WERI-Rb-1 (cell line): ENCODE results near the gene VEGFB.

Experiments
- DNase-seq: peaks from one replicate; pipeline ENCODE4 v3.0.0-alpha.2; 2020
- H3K27ac ChIP-seq: fragments of 250-450 bp; sonication (Bioruptor Pico); 2 replicates; pipeline ENCODE4 v1.5.1; 2020; ENCODE audit warnings: mild to moderate bottlenecking, moderate library complexity
- H3K27me3 ChIP-seq: fragments of 250-450 bp; sonication (Bioruptor Pico); 2 replicates; pipeline ENCODE4 v1.5.1; 2021; ENCODE audit warnings: mild to moderate bottlenecking, low read depth, moderate library complexity; ENCODE audit not compliant: insufficient read depth, severe bottlenecking
- H3K36me3 ChIP-seq: fragments of 250-450 bp; sonication (Bioruptor Pico); 2 replicates; pipeline ENCODE4 v1.5.1; 2020; ENCODE audit warnings: mild to moderate bottlenecking, moderate library complexity
- H3K4me3 ChIP-seq: 2 replicates; pipeline ENCODE4 v1.5.1; 2011; ENCODE audit warnings: low read depth, mild to moderate bottlenecking, control low read depth, low read length
- H3K9me3 ChIP-seq: fragments of 250-450 bp; sonication (Bioruptor Pico); 2 replicates; pipeline ENCODE4 v1.5.1; 2021; ENCODE audit warnings: mild to moderate bottlenecking, moderate library complexity; ENCODE audit not compliant: severe bottlenecking
- TF ChIP-seq, protein P1 (sequence below): IDR thresholded peaks from 2 replicates; pipeline ENCODE4 v1.5.1; 2011; ENCODE audit warnings: low read depth, mild to moderate bottlenecking, control low read depth, inconsistent platforms, low read length

Gene VEGFB

DNA sequence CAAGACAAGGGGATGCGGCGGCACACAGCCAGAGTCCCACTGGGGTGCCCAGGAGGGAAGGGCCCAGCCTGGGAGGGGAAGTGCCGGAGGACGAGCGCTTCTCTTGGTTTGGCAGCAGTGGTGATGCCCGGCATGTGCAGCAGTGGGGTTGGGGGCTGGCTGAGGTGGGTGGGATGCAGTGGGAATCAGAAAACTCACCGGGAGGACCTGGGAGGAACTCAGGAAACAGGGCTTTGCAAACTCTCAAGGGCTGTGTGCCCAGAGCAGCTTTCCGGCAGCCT lies 24.9 kb upstream of the VEGFB start:
- TF ChIP-seq, protein P1, sequence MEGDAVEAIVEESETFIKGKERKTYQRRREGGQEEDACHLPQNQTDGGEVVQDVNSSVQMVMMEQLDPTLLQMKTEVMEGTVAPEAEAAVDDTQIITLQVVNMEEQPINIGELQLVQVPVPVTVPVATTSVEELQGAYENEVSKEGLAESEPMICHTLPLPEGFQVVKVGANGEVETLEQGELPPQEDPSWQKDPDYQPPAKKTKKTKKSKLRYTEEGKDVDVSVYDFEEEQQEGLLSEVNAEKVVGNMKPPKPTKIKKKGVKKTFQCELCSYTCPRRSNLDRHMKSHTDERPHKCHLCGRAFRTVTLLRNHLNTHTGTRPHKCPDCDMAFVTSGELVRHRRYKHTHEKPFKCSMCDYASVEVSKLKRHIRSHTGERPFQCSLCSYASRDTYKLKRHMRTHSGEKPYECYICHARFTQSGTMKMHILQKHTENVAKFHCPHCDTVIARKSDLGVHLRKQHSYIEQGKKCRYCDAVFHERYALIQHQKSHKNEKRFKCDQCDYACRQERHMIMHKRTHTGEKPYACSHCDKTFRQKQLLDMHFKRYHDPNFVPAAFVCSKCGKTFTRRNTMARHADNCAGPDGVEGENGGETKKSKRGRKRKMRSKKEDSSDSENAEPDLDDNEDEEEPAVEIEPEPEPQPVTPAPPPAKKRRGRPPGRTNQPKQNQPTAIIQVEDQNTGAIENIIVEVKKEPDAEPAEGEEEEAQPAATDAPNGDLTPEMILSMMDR = no peak
- H3K36me3 ChIP-seq = peaks cover 33% of the 10 kb centered on the region
- DNase-seq = no peak
- no peak overlapping the region for H3K4me3 ChIP-seq
- no peaks in the 10 kb centered on the region for H3K9me3 ChIP-seq
- H3K27ac ChIP-seq = no peak overlapping the region
- no peaks in the 10 kb centered on the region for H3K27me3 ChIP-seq

DNA sequence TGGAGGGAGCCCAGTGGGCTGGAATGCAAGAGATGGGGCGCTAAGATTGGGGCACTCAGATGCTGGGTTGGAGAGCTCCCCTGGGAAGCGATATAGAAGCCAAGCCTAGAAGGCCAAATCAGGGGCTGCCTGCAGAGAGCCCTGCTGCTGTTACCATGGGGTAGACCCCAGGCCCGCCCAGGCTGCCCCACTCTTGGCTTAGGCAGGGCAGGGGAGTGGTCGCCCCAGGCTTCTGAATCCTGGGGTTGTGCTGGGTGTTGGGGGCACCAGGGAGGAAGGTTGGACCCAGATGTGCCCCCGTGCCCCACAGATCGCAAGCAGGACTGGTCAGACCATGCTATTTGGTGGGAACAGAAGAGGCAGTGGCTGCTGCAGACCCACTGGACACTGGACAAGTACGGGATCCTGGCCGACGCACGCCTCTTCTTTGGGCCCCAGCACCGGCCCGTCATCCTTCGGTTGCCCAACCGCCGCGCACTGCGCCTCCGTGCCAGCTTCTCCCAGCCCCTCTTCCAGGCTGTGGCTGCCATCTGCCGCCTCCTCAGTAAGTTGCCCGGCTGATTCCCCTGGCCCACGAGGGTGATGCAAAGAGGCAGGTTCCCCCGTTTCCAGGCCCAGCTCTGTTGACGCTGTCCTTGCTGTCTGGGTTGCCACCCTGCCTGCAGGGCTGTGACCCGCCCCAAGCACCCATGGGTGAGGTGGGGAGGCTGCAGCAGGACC lies 23.9 kb upstream of the VEGFB start:
- TF ChIP-seq, protein P1 = no peak
- Histone ChIP-seq H3K9me3 (no peaks in the 10 kb centered on the region), H3K27ac (no peak overlapping the region), H3K4me3 (no peak overlapping the region), H3K27me3 (no peaks in the 10 kb centered on the region), H3K36me3 (peaks cover 24% of the 10 kb centered on the region)
- no peak for DNase-seq

DNA sequence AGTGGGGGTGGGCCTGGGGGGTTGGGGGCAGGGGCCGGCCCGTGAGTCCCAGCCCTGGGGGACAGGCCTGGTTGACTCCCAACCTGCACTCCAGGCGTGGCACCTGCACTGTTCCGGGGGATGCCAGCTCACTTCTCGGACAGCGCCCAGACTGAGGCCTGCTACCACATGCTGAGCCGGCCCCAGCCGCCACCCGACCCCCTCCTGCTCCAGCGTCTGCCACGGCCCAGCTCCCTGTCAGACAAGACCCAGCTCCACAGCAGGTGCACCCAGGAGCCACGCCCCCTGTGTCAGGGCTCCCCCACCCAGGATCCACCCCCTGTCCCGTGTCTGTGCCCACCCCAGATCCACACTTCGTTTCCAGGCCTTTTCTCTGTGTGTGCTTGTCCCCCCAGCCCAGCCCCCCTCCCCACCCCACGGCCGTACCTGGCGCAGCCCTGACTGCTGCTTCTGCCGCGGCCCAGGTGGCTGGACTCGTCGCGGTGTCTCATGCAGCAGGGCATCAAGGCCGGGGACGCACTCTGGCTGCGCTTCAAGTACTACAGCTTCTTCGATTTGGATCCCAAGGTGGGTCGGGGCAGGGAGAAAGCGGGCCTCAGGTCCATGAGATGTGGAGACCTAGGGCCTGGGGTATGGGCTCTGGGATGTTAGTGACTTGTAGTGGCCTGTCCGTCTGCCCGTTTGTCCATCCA lies 23.1 kb upstream of the VEGFB start:
- Histone ChIP-seq H3K9me3 (no peaks in the 10 kb centered on the region), H3K27me3 (no peaks in the 10 kb centered on the region), H3K36me3 (peaks cover 15% of the 10 kb centered on the region), H3K27ac (no peak overlapping the region), H3K4me3 (no peak overlapping the region)
- no peak for DNase-seq
- TF ChIP-seq, protein P1 = no peak

DNA sequence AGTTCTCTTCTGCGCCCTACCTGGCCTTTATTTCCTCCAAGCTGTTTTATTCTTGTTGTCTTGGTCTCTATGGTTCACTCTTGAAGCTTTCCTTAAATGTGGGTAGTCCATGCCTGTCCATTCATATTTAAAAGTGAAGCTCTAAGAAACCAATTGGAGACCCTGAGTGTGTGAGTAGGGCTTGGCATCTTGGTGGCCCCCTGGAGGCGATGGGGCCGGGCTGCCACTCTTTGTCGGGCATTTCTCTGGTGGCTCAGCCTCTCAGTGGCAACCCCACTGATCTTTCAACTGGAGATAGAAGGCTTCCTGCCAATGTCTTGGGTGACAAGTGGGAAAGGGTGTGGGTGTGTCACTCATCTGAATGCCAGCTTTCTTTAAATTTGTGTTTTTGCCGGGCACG lies 17.5 kb upstream of the VEGFB start:
- Histone ChIP-seq H3K4me3 (no peak overlapping the region), H3K27ac (no peak overlapping the region), H3K9me3 (no peaks in the 10 kb centered on the region), H3K36me3 (no peaks in the 10 kb centered on the region), H3K27me3 (no peaks in the 10 kb centered on the region)
- TF ChIP-seq, protein P1 = no peak
- DNase-seq = no peak

DNA sequence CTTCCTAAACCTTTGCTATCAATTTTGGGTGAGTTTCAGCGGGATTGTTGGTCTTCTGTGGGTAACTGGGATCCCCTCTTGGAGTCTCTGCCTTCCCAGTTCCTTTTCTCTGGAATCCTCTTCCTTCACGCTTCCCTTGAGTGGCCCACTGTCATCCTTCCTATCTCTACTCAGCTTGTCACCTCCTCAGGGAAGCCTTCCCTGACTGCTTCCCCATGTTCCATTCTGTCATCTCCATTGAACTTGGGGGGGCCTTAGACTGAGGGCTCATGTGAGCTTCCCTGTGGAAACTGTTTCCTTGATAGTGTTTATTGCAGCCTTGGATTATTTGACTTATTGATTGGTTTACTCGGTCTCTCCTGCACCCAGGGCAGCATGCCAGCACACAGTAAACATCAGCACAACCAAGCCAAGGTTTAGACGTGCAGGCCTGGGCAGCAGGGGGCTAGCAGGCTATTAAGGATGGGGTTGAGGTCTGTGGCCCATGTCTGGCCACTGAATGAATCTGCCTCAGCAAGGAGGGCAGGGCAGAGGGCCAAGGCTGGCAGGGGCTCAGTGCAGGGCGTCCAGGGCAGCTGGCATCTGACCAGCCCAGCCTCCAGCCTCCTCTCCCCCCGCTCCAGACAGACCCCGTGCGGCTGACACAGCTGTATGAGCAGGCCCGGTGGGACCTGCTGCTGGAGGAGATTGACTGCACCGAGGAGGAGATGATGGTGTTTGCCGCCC lies 15.6 kb upstream of the VEGFB start:
- DNase-seq = no peak
- Histone ChIP-seq H3K9me3 (no peaks in the 10 kb centered on the region), H3K27me3 (no peaks in the 10 kb centered on the region), H3K27ac (no peak overlapping the region), H3K4me3 (no peak overlapping the region), H3K36me3 (no peaks in the 10 kb centered on the region; the same call in 1 of the 2 replicates)
- TF ChIP-seq, protein P1 = no peak
